NOMO-1 treated with DMSO at 0.1 percent for 48 hours (cell line): ENCODE data around the gene POLR2J.

Experiments
- DNase-seq: peaks from one replicate; lab custom pipeline; 2025; ENCODE audit not compliant: unreplicated experiment; lab: John Stamatoyannopoulos, UW

Gene POLR2J

GRCh38 chr7:102444961-102445673 lies 33.6 kb downstream of the POLR2J start:
- no peak for DNase-seq

- DNase-seq: no peak
Measured at GRCh38 chr7:102439963-102440795, 38.5 kb downstream of the POLR2J start.

- DNase-seq: no peak
Measured at GRCh38 chr7:102436118-102436517, 42.6 kb downstream of the POLR2J start.

- DNase-seq: no peak
Measured at GRCh38 chr7:102434039-102434486, 44.7 kb downstream of the POLR2J start.

- peak; percentile 74 for DNase-seq
Measured at GRCh38 chr7:102433219-102434038, 45.3 kb downstream of the POLR2J start, which contains the start of gene ORAI2. TSS of gene ORAI2 (plus strand) at chr7:102433575. CDS start at chr7:102438957, 5,382 bp downstream.

GRCh38 chr7:102432442-102433218 lies 46.1 kb downstream of the POLR2J start:
- DNase-seq: no peak

- DNase-seq: peak; percentile 64
Measured at GRCh38 chr7:102431617-102432298, 47.0 kb downstream of the POLR2J start.

- DNase-seq: no peak
Measured at GRCh38 chr7:102429141-102429899, 49.4 kb downstream of the POLR2J start.

- DNase-seq: peak; percentile 34
Measured at GRCh38 chr7:102427019-102427405, 51.7 kb downstream of the POLR2J start.

- DNase-seq: peak; percentile 93
Measured at GRCh38 chr7:102426268-102427018, 52.3 kb downstream of the POLR2J start.

GRCh38 chr7:102425639-102426267 lies 53.0 kb downstream of the POLR2J start:
- peak; percentile 82 for DNase-seq

GRCh38 chr7:102424787-102425218 lies 53.9 kb downstream of the POLR2J start:
- peak; percentile 56 for DNase-seq

- no peak for DNase-seq
Measured at GRCh38 chr7:102424129-102424551, 54.6 kb downstream of the POLR2J start.
